GM23338 (cell line): ENCODE data around the gene RECQL5. TPM values are rescaled to one million over a fixed set of nuclear protein-coding genes. Genes with fewer than 3 reads are reported as not detected.

Experiments used
- ATAC-seq: fragments of 200-7000 bp; cut with Tn5 transposase; 3 replicates; pipeline ENCODE4 v1.9.1; 2020
- DNase-seq: peaks from one replicate; pipeline ENCODE4 v3.0.0-alpha.2; 2015; ENCODE audit warnings: low spot score
- H2AFZ ChIP-seq: fragments of 200-600 bp; sonication (generic); 2 replicates; pipeline ENCODE4 v1.8.0; 2016; ENCODE audit warnings: antibody characterized with exemption, mild to moderate bottlenecking, moderate library complexity
- H3F3A ChIP-seq: fragments of 200-600 bp; sonication (generic); replicated peaks from 2 replicates; pipeline ENCODE4 v1.8.0; 2017; ENCODE audit warnings: antibody characterized with exemption, mixed run types, low read depth
- H3K27ac ChIP-seq: fragments of 200-600 bp; sonication (generic); 2 replicates; pipeline ENCODE4 v1.6.1; 2016; ENCODE audit warnings: low read depth
- H3K27me3 ChIP-seq: fragments of 200-600 bp; sonication (generic); 2 replicates; pipeline ENCODE4 v1.8.0; 2016; ENCODE audit warnings: mild to moderate bottlenecking, mixed run types, moderate library complexity; ENCODE audit not compliant: insufficient read depth
- H3K36me3 ChIP-seq: fragments of 200-600 bp; sonication (generic); 2 replicates; pipeline ENCODE4 v1.8.0; 2016; ENCODE audit warnings: mild to moderate bottlenecking; ENCODE audit not compliant: insufficient read depth
- H3K4me1 ChIP-seq: fragments of 200-600 bp; sonication (generic); 2 replicates; pipeline ENCODE4 v1.8.0; 2016; ENCODE audit warnings: mild to moderate bottlenecking, moderate library complexity; ENCODE audit not compliant: insufficient read depth
- H3K4me2 ChIP-seq: fragments of 200-600 bp; sonication (generic); 2 replicates; pipeline ENCODE4 v1.7.1; 2017; ENCODE audit warnings: mixed run types
- H3K4me3 ChIP-seq: fragments of 200-600 bp; sonication (generic); 2 replicates; pipeline ENCODE4 v1.6.1; 2016; ENCODE audit warnings: mixed run types
- H3K79me2 ChIP-seq: fragments of 200-600 bp; sonication (generic); replicated peaks from 2 replicates; pipeline ENCODE4 v1.8.0; 2017; ENCODE audit warnings: mild to moderate bottlenecking; ENCODE audit not compliant: insufficient read depth
- H3K9me2 ChIP-seq: fragments of 200-600 bp; sonication (generic); 2 replicates; pipeline ENCODE4 v1.8.0; 2017; ENCODE audit not compliant: insufficient read depth
- H4K20me1 ChIP-seq: fragments of 200-600 bp; sonication (generic); replicated peaks from 2 replicates; pipeline ENCODE4 v1.8.0; 2017; ENCODE audit warnings: mild to moderate bottlenecking; ENCODE audit not compliant: insufficient read depth
- H3K27ac Mint-ChIP-seq: 2 replicates; pipeline ENCODE4 v1.8.0; 2020; ENCODE audit warnings: inconsistent platforms, mild to moderate bottlenecking, moderate library complexity, mixed read lengths
- H3K27me3 Mint-ChIP-seq: 3 replicates; pipeline ENCODE4 v1.8.0; 2022; ENCODE audit warnings: low read depth, mild to moderate bottlenecking, moderate library complexity, mixed read lengths, inconsistent platforms; ENCODE audit not compliant: insufficient read depth, poor library complexity
- H3K36me3 Mint-ChIP-seq: 3 replicates; pipeline ENCODE4 v1.8.0; 2021; ENCODE audit warnings: low read depth, mild to moderate bottlenecking, inconsistent platforms, moderate library complexity, mixed read lengths
- H3K4me1 Mint-ChIP-seq: 3 replicates; pipeline ENCODE4 v1.8.0; 2020; ENCODE audit warnings: mild to moderate bottlenecking, inconsistent platforms, mixed read lengths
- H3K4me3 Mint-ChIP-seq: 3 replicates; pipeline ENCODE4 v1.8.0; 2021; ENCODE audit warnings: moderate library complexity, mild to moderate bottlenecking, inconsistent platforms, mixed read lengths
- H3K9me3 Mint-ChIP-seq: 3 replicates; pipeline ENCODE4 v1.8.0; 2020; ENCODE audit warnings: moderate library complexity, mild to moderate bottlenecking, inconsistent platforms, mixed read lengths
- CREB1 ChIP-seq: fragments of 250-450 bp; sonication (Bioruptor Pico); IDR thresholded peaks from 2 replicates; pipeline ENCODE4 v1.5.0; 2020; ENCODE audit warnings: low read depth, mild to moderate bottlenecking, moderate library complexity
- ETS1 ChIP-seq: IDR thresholded peaks from 2 replicates; pipeline ENCODE4 v1.6.1; 2016; ENCODE audit warnings: antibody characterized with exemption
- JUNB ChIP-seq: IDR thresholded peaks from one replicate; pipeline ENCODE4 v1.6.1; 2016; ENCODE audit warnings: antibody characterized with exemption; ENCODE audit not compliant: unreplicated experiment
- POLR2AphosphoS5 ChIP-seq: IDR thresholded peaks from 2 replicates; pipeline ENCODE4 v1.6.1; 2016; ENCODE audit warnings: antibody characterized with exemption, low read depth
- ZNF114 ChIP-seq: fragments of 250-450 bp; sonication (Bioruptor Pico); IDR thresholded peaks from 2 replicates; pipeline ENCODE4 v1.5.0; 2020; ENCODE audit warnings: mild to moderate bottlenecking, moderate library complexity
- ZNF331 ChIP-seq: fragments of 250-450 bp; sonication (Bioruptor Pico); IDR thresholded peaks from 2 replicates; pipeline ENCODE4 v1.5.0; 2020; ENCODE audit warnings: low read depth, mild to moderate bottlenecking, moderate library complexity
- polyA plus RNA-seq: library from polyadenylated mRNA; unstranded; fragments of >200 nt; fragmentation: Nextera tagmentation; extraction: Ambion mirVana; gene quantifications from 2 replicates; pipeline ENCODE4 v1.2.1, GENCODE V29; 2016
- total RNA-seq: library from RNA; depleted of rRNA; stranded (reverse); fragments of >200 nt; shearing (Covaris generic); gene quantifications from 2 replicates; pipeline ENCODE4 v1.2.3, GENCODE V29; 2014
- TF ChIP-seq, protein P1 (sequence below), 2 experiments: fragments of 200-600 bp in 1 of 2; sonication (generic) in 1 of 2; conservative IDR thresholded peaks; 2 replicates each; pipeline versions ENCODE4 v1.5.1 to v1.6.1; 2016 to 2017; ENCODE audit warnings: antibody characterized with exemption in 2 of 2, low read depth in 2 of 2, mild to moderate bottlenecking in 2 of 2, moderate library complexity in 1 of 2
- TF ChIP-seq, protein P2 (sequence below): IDR thresholded peaks from one replicate; pipeline ENCODE4 v1.6.1; 2018; ENCODE audit warnings: antibody characterized with exemption; ENCODE audit not compliant: unreplicated experiment
- TF ChIP-seq, protein P3 (sequence below): fragments of 250-450 bp; sonication (Bioruptor Pico); IDR thresholded peaks from 2 replicates; pipeline ENCODE4 v1.5.0; 2020; ENCODE audit warnings: mild to moderate bottlenecking, moderate library complexity

The RECQL5 gene
- total and polyA plus RNA-seq, 2 experiments from 2014 or later = 20.0 to 23.3 TPM

- H3K4me1 Mint-ChIP-seq = no peaks in the 10 kb centered on the region
- peaks cover 48% of the 10 kb centered on the region for H3K79me2 ChIP-seq
- H3K4me2 ChIP-seq = no peak overlapping the region
- H3K36me3 Mint-ChIP-seq = peaks cover 47% of the 10 kb centered on the region; the same call in 2 of the 3 replicates
- peaks cover 14% of the 10 kb centered on the region for H4K20me1 ChIP-seq
- peaks cover 5% of the 10 kb centered on the region for H3K27me3 Mint-ChIP-seq
- DNase-seq (no peak), ATAC-seq (no peak)
- peaks cover 2% of the 10 kb centered on the region; the same call in 1 of the 2 replicates for H3F3A ChIP-seq
- H3K4me1 ChIP-seq = no peaks in the 10 kb centered on the region
- no peaks in the 10 kb centered on the region for H3K9me3 Mint-ChIP-seq
- no peak overlapping the region for H3K4me3 Mint-ChIP-seq
- no peak overlapping the region for H2AFZ ChIP-seq
- H3K4me3 ChIP-seq = no peak overlapping the region
- no peak overlapping the region for H3K27ac ChIP-seq
- H3K27ac Mint-ChIP-seq = no peak overlapping the region
- no peaks in the 10 kb centered on the region for H3K27me3 ChIP-seq
- no peaks in the 10 kb centered on the region for H3K9me2 ChIP-seq
- no peak for TF ChIP-seq CREB1 (CRISPR knock-in tag)
- TF ChIP-seq, protein P1, sequence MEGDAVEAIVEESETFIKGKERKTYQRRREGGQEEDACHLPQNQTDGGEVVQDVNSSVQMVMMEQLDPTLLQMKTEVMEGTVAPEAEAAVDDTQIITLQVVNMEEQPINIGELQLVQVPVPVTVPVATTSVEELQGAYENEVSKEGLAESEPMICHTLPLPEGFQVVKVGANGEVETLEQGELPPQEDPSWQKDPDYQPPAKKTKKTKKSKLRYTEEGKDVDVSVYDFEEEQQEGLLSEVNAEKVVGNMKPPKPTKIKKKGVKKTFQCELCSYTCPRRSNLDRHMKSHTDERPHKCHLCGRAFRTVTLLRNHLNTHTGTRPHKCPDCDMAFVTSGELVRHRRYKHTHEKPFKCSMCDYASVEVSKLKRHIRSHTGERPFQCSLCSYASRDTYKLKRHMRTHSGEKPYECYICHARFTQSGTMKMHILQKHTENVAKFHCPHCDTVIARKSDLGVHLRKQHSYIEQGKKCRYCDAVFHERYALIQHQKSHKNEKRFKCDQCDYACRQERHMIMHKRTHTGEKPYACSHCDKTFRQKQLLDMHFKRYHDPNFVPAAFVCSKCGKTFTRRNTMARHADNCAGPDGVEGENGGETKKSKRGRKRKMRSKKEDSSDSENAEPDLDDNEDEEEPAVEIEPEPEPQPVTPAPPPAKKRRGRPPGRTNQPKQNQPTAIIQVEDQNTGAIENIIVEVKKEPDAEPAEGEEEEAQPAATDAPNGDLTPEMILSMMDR (conservative IDR thresholded peaks at IDR 0.05; ENCODE audit: low read depth in 2 of 2) = no peak
- TF ChIP-seq ZNF331 (CRISPR knock-in tag) = no peak
- TF ChIP-seq ETS1 = no peak
- TF ChIP-seq, protein P2, sequence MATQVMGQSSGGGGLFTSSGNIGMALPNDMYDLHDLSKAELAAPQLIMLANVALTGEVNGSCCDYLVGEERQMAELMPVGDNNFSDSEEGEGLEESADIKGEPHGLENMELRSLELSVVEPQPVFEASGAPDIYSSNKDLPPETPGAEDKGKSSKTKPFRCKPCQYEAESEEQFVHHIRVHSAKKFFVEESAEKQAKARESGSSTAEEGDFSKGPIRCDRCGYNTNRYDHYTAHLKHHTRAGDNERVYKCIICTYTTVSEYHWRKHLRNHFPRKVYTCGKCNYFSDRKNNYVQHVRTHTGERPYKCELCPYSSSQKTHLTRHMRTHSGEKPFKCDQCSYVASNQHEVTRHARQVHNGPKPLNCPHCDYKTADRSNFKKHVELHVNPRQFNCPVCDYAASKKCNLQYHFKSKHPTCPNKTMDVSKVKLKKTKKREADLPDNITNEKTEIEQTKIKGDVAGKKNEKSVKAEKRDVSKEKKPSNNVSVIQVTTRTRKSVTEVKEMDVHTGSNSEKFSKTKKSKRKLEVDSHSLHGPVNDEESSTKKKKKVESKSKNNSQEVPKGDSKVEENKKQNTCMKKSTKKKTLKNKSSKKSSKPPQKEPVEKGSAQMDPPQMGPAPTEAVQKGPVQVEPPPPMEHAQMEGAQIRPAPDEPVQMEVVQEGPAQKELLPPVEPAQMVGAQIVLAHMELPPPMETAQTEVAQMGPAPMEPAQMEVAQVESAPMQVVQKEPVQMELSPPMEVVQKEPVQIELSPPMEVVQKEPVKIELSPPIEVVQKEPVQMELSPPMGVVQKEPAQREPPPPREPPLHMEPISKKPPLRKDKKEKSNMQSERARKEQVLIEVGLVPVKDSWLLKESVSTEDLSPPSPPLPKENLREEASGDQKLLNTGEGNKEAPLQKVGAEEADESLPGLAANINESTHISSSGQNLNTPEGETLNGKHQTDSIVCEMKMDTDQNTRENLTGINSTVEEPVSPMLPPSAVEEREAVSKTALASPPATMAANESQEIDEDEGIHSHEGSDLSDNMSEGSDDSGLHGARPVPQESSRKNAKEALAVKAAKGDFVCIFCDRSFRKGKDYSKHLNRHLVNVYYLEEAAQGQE = no peak
- no peak for TF ChIP-seq POLR2AphosphoS5
- TF ChIP-seq JUNB = no peak
- H3K36me3 ChIP-seq = peaks cover 7% of the 10 kb centered on the region; the same call in 1 of the 2 replicates
These were observed 9.5 kb upstream of the RECQL5 start for GRCh38 chr17:75676461-75676860.

DNA sequence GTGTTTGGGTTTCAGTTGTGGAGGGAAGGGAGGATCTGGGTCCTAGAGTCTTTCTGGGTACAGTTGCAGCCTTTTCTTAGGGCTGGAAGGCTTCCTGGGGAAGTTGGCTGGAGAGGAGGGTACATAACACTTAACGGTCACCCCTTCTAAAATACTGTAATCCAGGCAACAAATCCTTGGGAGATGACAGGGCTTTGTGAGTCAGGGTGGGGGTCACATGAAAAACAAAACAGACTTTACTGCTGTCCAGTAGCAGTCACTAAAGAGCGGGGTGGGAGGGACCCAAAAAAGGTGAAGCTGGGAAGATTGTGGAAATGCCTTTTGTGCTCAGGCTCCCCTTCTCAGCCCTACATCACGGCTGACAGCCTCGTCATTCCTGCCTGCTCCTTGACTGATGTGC is 6.5 kb upstream of the RECQL5 start:
- no peaks in the 10 kb centered on the region for H3K9me3 Mint-ChIP-seq
- ATAC-seq (no peak), DNase-seq (no peak)
- Histone ChIP-seq H2AFZ (no peak overlapping the region), H3K79me2 (peaks cover 57% of the 10 kb centered on the region), H3K4me2 (no peak overlapping the region), H3K9me2 (no peaks in the 10 kb centered on the region), H3K27ac (no peak overlapping the region), H4K20me1 (peaks cover 28% of the 10 kb centered on the region), H3K36me3 (peaks cover 32% of the 10 kb centered on the region), H3K4me3 (no peak overlapping the region), H3K27me3 (no peaks in the 10 kb centered on the region), H3F3A (peaks cover 3% of the 10 kb centered on the region), H3K4me1 (peaks cover under 1% of the 10 kb centered on the region; the same call in 1 of the 2 replicates)
- H3K36me3 Mint-ChIP-seq = peaks cover 53% of the 10 kb centered on the region
- H3K4me3 Mint-ChIP-seq = no peak overlapping the region
- no peak overlapping the region for H3K27ac Mint-ChIP-seq
- peaks cover 5% of the 10 kb centered on the region for H3K27me3 Mint-ChIP-seq
- H3K4me1 Mint-ChIP-seq = peaks cover 2% of the 10 kb centered on the region; the same call in 2 of the 3 replicates
- no peak for TF ChIP-seq ZNF114 (CRISPR knock-in tag)
- TF ChIP-seq POLR2AphosphoS5 = no peak
- TF ChIP-seq, protein P3, sequence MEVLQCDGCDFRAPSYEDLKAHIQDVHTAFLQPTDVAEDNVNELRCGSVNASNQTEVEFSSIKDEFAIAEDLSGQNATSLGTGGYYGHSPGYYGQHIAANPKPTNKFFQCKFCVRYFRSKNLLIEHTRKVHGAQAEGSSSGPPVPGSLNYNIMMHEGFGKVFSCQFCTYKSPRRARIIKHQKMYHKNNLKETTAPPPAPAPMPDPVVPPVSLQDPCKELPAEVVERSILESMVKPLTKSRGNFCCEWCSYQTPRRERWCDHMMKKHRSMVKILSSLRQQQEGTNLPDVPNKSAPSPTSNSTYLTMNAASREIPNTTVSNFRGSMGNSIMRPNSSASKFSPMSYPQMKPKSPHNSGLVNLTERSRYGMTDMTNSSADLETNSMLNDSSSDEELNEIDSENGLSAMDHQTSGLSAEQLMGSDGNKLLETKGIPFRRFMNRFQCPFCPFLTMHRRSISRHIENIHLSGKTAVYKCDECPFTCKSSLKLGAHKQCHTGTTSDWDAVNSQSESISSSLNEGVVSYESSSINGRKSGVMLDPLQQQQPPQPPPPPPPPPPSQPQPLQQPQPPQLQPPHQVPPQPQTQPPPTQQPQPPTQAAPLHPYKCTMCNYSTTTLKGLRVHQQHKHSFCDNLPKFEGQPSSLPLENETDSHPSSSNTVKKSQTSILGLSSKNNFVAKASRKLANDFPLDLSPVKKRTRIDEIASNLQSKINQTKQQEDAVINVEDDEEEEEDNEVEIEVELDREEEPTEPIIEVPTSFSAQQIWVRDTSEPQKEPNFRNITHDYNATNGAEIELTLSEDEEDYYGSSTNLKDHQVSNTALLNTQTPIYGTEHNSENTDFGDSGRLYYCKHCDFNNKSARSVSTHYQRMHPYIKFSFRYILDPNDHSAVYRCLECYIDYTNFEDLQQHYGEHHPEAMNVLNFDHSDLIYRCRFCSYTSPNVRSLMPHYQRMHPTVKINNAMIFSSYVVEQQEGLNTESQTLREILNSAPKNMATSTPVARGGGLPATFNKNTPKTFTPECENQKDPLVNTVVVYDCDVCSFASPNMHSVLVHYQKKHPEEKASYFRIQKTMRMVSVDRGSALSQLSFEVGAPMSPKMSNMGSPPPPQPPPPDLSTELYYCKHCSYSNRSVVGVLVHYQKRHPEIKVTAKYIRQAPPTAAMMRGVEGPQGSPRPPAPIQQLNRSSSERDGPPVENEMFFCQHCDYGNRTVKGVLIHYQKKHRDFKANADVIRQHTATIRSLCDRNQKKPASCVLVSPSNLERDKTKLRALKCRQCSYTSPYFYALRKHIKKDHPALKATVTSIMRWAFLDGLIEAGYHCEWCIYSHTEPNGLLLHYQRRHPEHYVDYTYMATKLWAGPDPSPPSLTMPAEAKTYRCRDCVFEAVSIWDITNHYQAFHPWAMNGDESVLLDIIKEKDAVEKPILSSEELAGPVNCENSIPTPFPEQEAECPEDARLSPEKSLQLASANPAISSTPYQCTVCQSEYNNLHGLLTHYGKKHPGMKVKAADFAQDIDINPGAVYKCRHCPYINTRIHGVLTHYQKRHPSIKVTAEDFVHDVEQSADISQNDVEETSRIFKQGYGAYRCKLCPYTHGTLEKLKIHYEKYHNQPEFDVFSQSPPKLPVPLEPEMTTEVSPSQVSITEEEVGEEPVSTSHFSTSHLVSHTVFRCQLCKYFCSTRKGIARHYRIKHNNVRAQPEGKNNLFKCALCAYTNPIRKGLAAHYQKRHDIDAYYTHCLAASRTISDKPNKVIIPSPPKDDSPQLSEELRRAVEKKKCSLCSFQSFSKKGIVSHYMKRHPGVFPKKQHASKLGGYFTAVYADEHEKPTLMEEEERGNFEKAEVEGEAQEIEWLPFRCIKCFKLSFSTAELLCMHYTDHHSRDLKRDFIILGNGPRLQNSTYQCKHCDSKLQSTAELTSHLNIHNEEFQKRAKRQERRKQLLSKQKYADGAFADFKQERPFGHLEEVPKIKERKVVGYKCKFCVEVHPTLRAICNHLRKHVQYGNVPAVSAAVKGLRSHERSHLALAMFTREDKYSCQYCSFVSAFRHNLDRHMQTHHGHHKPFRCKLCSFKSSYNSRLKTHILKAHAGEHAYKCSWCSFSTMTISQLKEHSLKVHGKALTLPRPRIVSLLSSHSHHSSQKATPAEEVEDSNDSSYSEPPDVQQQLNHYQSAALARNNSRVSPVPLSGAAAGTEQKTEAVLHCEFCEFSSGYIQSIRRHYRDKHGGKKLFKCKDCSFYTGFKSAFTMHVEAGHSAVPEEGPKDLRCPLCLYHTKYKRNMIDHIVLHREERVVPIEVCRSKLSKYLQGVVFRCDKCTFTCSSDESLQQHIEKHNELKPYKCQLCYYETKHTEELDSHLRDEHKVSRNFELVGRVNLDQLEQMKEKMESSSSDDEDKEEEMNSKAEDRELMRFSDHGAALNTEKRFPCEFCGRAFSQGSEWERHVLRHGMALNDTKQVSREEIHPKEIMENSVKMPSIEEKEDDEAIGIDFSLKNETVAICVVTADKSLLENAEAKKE (CRISPR knock-in tag) = no peak
